GM12878 (cell line): ENCODE results near the gene OR2A5. TPM values are rescaled to one million over a fixed set of nuclear protein-coding genes. Genes with fewer than 3 reads are reported as not detected.

Experiments
- CHD4 ChIP-seq: fragments of 200-600 bp; sonication (generic); IDR thresholded peaks from 2 replicates; pipeline ENCODE4 v1.6.1; 2016; ENCODE audit warnings: mild to moderate bottlenecking
- E4F1 ChIP-seq: fragments of 450-650 bp; IDR thresholded peaks from 2 replicates; pipeline ENCODE4 v1.6.1; 2018; ENCODE audit warnings: borderline replicate concordance, mild to moderate bottlenecking; ENCODE audit not compliant: partially characterized antibody
- ETV6 ChIP-seq, 2 experiments: fragments of 450-650 bp in 1 of 2; IDR thresholded peaks in 1 of 2; conservative IDR thresholded peaks in 1 of 2; 2 replicates each; pipeline ENCODE4 v1.6.1; 2014; ENCODE audit warnings: antibody characterized with exemption in 1 of 2, borderline replicate concordance in 1 of 2, low read depth in 1 of 2, mild to moderate bottlenecking in 1 of 2, moderate library complexity in 1 of 2
- EZH2 ChIP-seq: IDR thresholded peaks from 2 replicates; pipeline ENCODE4 v1.6.1; 2012; ENCODE audit warnings: low read depth, mild to moderate bottlenecking, control low read depth, inconsistent platforms, low read length, borderline replicate concordance; ENCODE audit not compliant: control insufficient read depth
- MEF2B ChIP-seq: fragments of 450-650 bp; IDR thresholded peaks from 2 replicates; pipeline ENCODE4 v1.6.1; 2018; ENCODE audit warnings: mild to moderate bottlenecking, moderate library complexity; ENCODE audit not compliant: partially characterized antibody, poor library complexity, severe bottlenecking
- MYB ChIP-seq: fragments of 150-350 bp; IDR thresholded peaks from 2 replicates; pipeline ENCODE4 v1.6.1; 2014; ENCODE audit warnings: mild to moderate bottlenecking, low read depth, low read length, borderline replicate concordance
- NKRF ChIP-seq: fragments of 450-650 bp; conservative IDR thresholded peaks from 2 replicates; pipeline ENCODE4 v1.6.1; 2017; ENCODE audit warnings: mild to moderate bottlenecking, moderate library complexity
- ZBED1 ChIP-seq: IDR thresholded peaks from 2 replicates; pipeline ENCODE4 v1.6.1; 2016; ENCODE audit warnings: borderline replicate concordance
- ZNF274 ChIP-seq: IDR thresholded peaks from one replicate; pipeline ENCODE4 v1.8.0; 2011; ENCODE audit not compliant: insufficient read length, insufficient read depth
- ZZZ3 ChIP-seq: IDR thresholded peaks from 2 replicates; pipeline ENCODE4 v1.6.1; 2011; ENCODE audit warnings: low read depth; ENCODE audit not compliant: control insufficient read depth, insufficient read length
- polyA plus RNA-seq, 11 experiments: library from polyadenylated mRNA; depleted of rRNA in 4 of 11; unstranded in 6 of 11; stranded (reverse) in 5 of 11; fragments of >200 nt; fragmentation: Nextera tagmentation in 4 of 11; fragmentation: Illumina TruSeq in 1 of 11; extraction: Ambion mirVana in 4 of 11; extraction: Trizol in 1 of 11; gene quantifications; 1 replicate in 1 of 11; 2 replicates in 10 of 11; pipeline versions ENCODE4 v1.2.1 to v1.2.3, GENCODE V29; 2011 to 2016; ENCODE audit warnings: inconsistent platforms in 2 of 11, missing spikeins in 2 of 11, low read depth in 1 of 11
- total RNA-seq, 4 experiments: library from RNA; depleted of rRNA in 3 of 4; stranded (reverse); fragments of >200 nt in 3 of 4; fragmentation: Illumina TruSeq in 1 of 4; extraction: Trizol in 1 of 4; gene quantifications; 2 replicates each; pipeline versions ENCODE4 v1.2.1 to v1.2.3, GENCODE V29; 2013 to 2021

Gene OR2A5
- total and polyA plus RNA-seq, 10 of the 15 experiments (the other 5 are each of a cell fraction or from before 2014, with no cell fraction given) = 0.19 TPM; not detected in 9

- TF ChIP-seq E4F1 (no peak), ZZZ3 (no peak), ZBED1 (no peak), NKRF (no peak), ETV6 (conservative IDR thresholded peaks at IDR 0.05 in 1 of 2, IDR thresholded peaks at IDR 0.05 in 1 of 2; ENCODE audit: borderline replicate concordance in 1 of 2, low read depth in 1 of 2) (no peak), MEF2B (no peak), MYB (no peak), EZH2 (no peak), ZNF274 (no peak), CHD4 (no peak)
- TF ChIP-seq, all 136 proteins: peak for 0
These were observed 21.2 kb downstream of the OR2A5 start (continued) for GRCh38 chr7:144069953-144070352.
